ENCODE data around the gene ATP2B2.

Gene ATP2B2

DNA sequence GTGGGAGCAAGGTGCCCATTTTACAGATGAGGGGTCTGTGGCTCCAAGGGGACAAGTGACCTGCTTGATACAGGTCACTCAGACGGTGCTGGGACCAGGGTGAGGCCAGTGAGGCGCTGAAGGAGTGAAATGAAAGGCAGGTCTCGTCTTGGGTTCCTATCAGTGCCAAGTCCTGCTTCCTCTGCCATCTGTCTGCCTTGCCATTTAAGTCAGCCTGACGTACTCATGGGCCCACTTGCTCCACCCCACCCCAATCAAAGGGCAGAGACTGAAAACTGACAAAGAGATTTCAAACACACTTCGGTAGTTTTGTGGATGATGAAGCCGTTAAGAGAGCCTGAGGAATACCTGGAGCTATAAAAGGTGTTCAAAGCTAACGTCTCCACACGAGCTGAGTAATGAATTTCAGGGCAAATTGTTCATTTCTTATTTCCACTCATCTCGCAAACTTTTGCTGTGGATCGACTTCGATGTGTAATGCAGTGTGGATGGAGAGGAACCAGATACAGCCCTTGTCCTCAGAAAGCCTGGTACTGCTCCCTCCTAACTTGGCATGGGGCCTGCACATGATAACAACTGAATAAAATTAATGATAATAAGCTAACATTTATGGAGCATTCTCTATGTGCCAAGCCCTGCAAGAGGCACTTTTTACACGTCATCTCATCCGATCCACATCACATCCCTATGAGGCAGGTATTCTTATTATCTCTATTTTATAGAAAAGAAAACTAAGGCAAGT lies 36.6 kb downstream of the ATP2B2 start:
- DNase-seq: no peak

GRCh38 chr3:10467904-10468612 lies 37.3 kb downstream of the ATP2B2 start:
- no peak for DNase-seq

GRCh38 chr3:10467204-10467603 lies 38.2 kb downstream of the ATP2B2 start:
- DNase-seq: no peak

- DNase-seq: no peak
Observed at GRCh38 chr3:10466186-10466585, 39.2 kb downstream of the ATP2B2 start.

DNA sequence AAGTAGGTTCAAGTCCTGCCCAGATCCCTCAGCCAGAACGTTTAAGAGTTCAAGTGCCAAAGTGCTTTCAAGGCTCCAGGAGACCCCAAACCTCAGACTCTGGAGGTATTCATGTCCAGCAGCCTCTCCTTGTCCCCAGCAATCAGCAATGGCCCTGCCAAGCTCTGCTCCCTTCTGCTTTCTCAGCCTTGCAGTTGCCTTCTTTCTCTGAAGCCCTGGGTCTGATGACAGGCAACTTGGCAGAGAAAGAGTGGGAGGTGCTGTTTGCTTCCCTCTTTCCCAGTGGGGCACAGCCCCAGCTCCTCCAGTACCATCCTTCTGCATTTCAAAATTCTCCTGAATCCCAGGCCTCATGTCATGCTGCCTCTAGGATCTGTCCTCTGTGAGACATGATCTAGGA lies 40.2 kb downstream of the ATP2B2 start:
- no peak for DNase-seq

GRCh38 chr3:10463533-10464434 lies 41.6 kb downstream of the ATP2B2 start:
- DNase-seq: no peak

DNA sequence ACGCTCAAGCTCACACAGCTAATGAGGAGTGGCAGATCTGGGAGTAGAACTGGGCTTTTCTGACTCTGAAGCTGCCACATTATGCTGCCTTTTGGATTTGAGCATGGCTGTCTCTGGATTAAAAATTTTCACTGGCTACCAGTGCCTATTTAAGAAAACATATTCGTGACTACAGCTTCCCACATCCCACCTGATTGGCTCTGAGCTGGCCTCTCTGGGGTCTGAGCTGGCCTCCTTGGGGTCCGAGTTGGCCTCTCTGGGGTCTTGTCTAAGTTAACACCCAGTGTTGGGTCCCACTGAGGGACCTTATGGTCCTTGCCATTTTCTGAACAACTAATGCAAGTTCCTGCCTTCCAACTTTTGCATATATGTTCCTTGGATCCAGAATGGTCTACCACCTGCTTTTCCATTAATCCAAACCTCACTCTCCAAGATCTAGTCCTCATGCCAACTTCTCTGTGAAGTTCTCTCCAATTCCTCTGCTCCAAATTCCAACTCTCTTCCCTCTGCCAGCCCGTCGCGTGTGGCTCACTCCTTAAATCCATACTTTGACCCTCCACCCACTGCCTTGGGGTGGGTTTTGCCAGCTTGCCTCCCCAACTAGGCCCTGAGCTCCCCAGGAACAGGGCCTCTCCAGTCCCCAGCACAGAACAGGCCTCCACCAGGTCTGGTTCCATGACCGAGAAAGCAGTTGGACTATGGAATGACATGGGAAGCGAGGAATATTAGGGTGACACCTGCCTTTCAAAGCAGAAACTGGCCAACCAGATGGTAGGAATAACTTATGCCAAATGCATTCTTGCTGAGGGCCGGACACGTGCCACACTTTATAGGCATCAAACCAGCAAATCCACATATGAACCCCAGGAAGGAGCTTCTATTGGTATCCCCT lies 42.5 kb downstream of the ATP2B2 start:
- no peak for DNase-seq

GRCh38 chr3:10460951-10461545 lies 44.3 kb downstream of the ATP2B2 start:
- DNase-seq: no peak

- DNase-seq: peak; percentile 81
Observed at GRCh38 chr3:10459954-10460754, 45.2 kb downstream of the ATP2B2 start.

- DNase-seq: no peak
Observed at GRCh38 chr3:10457560-10457959, 47.8 kb downstream of the ATP2B2 start.

- no peak for DNase-seq
Observed at GRCh38 chr3:10456981-10457380, 48.4 kb downstream of the ATP2B2 start.

- DNase-seq: no peak
Observed at GRCh38 chr3:10455545-10455914, 49.9 kb downstream of the ATP2B2 start.

DNA sequence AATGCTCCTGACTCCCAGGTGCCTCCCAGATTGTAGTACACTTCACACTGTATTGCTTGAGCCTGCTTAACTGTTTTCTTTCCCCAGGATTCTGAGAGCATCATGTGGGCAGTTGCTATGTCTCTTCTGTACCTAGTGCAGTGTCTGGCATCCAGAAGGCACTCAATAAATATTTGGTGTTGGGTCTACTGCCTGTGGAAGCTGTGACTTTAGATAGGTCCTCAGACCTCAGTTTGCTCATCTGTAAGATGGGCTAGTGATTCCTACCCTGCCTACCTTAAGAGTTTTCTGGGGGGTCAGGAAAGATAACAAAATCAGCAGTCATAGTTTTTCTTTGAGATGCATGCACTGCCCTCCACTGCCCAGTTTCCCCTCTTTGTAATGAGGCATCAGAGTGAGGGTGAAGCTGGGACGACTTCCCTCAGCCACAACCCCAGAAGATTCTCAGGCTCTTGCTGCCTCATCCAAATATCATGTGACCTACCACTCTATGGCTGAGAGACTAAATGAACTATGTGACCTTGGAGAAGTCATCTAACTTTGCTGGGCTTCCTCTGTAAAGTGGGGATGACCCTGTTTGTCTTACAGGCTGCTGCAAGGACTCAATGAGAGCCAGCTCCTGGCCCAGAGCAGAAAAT lies 50.4 kb downstream of the ATP2B2 start:
- DNase-seq: no peak

- no peak for DNase-seq
Observed at GRCh38 chr3:10453431-10454163, 51.8 kb downstream of the ATP2B2 start.

GRCh38 chr3:10450494-10451440 lies 54.6 kb downstream of the ATP2B2 start:
- DNase-seq: no peak

- DNase-seq: no peak
Observed at GRCh38 chr3:10449436-10449835, 56.0 kb downstream of the ATP2B2 start.

DNA sequence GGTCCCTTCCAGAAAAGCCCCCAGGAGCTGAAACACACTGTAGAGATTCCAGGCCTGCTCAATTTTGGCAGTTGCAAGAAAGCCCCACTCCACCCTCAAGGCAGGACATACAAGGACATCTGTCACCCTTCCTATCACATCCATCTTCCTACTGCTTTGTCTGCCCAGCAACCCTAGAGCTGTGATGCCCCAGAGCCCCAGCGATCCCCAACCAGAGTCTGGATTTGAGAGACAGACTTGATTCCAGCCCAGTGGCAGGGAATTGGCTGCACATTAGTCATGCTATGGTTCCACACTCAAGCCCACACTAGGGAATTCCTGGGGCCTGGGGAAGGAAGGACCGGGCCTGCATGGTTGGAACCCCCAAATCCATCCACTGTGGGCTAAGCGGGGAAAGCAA lies 56.8 kb downstream of the ATP2B2 start:
- DNase-seq: no peak

DNA sequence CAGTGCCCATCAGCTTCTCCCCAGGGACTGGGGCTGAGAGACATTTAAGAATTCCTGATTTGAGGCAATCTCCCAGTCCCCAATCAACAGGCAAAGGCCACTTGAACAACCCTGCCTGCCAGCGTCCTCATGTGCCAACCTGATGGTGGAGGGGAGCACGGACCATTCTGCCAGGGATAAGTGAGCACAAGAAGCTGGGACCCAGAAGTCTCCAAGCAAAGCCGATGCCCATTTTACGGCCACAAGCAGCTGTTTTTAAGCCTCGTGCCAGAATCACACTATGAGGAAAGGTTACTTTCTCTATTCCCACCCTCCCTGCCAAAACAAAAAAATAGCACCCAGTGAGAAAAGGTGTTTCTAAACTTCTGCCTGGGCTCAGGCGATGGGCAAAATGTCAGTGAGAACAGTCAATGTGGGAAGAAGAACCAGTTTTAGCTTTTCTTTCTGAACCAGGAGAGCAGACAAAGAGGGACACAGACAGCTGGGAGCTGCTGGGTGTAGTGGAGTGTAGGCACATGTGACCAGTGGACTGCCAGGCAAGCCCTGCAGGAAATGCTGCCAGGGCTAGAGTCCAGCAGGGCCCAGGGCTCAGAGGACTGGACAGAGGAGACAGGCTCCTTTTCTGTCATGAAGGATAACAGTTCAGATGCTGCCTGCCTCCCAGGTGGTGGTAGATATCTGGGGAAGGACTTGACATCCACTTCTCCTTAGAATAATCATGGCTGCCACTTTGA lies 57.7 kb downstream of the ATP2B2 start:
- no peak for DNase-seq
